Iris pigment epithelial cell (primary cell): Measurements from ENCODE around the gene ACKR3.

Experiments used
- DNase-seq: peaks from one replicate; pipeline ENCODE4 v3.0.0-alpha.2; 2011; ENCODE audit warnings: low read depth

The ACKR3 gene

DNA sequence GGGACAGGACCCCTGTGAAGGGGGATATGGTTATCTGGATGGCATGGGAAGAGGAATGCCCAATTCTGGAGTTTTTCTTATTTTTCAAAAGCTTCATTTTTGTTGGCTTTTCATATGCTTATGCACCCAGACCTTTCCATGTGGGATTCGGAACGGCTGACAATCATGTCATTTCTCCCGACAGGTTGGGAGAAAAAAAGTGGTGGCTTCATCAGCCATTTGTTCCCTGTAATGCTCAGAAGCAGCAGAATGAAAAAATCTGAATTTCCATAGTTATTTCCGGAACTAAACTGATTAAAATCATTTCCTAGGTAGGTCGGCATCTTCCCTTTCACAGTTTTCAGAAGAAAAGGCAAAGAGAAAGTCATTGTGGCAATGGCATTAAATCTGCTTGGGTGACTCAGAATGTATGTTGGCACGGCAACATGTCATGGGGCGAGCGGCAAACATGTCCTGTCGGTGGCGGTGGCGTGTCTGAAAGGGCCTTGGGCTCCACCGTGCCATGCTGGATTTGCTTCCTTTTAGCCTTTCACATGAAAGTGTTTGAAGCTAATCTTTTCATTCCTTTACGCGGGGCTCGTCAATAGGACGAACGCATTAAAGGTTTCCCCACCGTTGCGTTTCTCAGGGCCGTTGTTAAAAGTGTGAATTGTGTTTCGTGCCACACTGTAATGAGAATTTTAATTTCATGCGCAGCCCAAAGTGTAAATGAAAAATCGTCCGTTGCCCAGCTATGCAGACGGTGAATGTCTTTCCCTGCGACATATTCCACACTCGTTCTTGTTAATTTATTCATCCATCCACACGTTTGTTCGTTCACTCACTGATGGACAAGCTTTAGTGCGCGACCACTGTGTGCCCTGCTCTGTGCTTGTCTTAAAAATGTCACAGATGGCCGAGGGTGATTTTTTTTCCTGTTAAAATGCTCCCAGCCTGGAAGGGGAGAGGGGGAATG is 18.5 kb downstream of the ACKR3 start:
- no peak for DNase-seq

DNA sequence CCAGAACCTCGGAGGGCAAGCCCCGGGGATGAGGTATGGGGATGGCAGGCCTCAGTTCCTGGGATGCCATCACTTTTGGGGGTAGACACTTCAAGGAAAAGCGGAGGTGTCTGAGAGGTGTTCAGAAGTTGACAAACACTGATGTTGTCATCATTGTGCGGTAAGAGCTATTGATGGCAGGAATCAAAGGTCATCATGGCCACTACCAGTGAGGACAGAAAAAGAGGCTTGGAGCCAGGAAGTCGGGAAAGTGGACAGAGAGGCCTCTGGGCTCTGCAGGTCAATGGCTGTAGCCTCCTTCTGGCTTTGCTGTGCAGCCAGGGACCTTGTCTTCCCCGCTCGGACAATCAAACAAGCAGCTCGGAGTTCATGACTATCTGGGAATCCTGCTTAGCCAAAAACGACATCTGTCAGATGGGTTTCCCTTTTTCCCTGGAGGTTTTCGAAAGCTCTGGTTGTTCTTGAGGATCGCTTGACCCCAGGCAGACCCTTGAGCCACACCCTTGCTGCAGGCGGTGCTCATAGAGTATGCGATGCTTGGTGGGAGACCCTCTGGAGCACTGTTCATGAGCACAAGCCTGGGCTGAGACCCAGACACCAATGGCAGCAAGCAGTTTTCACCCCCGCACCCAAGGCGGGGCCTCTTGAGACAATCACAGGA is 19.4 kb downstream of the ACKR3 start:
- DNase-seq: no peak

GRCh38 chr2:236590846-236591245 is 21.2 kb downstream of the ACKR3 start:
- DNase-seq: no peak

GRCh38 chr2:236592821-236593220 is 23.2 kb downstream of the ACKR3 start:
- no peak for DNase-seq

- no peak for DNase-seq
These were observed 23.9 kb downstream of the ACKR3 start for GRCh38 chr2:236593531-236593930.

DNA sequence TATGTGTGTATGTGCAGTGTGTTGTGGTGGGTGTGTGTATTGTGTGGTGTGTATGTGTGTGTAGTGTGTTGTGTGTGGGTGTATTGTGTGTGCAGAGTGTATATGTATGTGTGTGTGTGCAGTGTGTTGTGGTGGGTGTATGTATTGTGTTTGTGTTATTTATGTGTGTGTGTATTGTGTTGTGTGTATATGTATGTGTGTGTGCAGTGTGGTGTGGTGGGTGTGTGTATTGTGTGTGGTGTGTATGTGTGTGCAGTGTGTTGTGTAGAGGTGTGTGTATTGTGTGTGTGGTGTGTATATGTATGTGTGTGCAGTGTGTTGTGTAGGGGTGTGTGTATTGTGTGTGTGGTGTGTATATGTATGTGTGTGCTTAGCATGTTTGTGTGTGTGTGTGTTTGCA is 24.3 kb downstream of the ACKR3 start:
- no peak for DNase-seq

DNA sequence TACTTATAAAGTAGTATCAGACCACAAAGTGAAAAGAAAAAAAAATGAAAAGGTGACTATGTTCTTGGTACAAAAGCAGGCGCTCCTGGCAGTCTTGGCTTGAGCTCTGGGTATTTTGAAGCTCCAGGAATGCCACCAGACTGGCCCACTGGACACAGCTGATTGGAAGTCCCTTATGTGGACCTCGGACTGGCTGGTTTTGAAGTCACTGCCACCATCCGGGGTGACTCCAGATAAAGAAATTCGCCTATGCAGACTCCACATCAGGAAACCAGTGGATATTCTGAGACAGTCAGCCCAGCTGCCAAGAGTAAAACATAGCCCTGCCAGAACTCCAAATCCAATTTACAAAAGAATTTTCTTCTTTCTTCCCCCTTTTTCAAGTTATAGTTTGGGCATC is 28.0 kb downstream of the ACKR3 start:
- no peak for DNase-seq

- DNase-seq: no peak
These were observed 29.4 kb downstream of the ACKR3 start for GRCh38 chr2:236599059-236599458.

DNA sequence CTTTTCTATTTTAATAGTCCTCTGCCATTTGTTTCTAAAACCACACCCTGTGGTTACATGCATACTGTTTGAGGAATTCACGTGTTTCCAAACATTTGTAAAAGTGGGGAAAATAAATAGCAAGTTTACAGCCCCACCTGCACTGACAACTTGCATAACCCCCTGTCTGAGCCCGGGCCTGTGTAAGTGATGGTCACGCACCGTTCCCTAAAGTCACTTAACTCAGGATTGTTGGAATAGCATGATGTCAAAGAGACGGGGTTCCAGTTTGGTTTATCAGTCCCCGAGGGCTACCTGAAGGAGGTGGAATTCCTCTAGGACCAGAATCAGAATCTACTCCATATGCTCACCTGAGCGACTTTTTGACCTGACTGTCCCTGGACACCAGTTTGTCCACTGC is 30.5 kb downstream of the ACKR3 start:
- DNase-seq: no peak

DNA sequence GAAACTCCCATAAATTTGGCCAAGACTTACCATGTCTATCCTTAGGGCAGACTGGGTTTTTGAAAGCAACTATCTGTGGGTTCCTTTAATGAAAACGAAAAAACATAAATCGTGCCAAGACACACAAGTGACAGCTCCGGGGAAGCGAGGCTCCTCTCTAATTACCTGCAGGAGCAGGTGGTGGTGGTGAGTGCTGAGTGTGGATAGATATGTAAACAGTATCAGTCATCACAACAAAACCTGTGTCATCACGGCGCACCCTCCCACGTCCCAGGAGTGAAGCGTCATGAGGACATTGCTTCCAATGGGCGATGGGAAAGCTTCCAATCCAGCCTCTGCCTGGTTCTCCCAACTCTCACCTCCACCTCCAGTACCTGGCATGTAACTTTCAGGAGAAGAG is 31.3 kb downstream of the ACKR3 start:
- no peak for DNase-seq

DNA sequence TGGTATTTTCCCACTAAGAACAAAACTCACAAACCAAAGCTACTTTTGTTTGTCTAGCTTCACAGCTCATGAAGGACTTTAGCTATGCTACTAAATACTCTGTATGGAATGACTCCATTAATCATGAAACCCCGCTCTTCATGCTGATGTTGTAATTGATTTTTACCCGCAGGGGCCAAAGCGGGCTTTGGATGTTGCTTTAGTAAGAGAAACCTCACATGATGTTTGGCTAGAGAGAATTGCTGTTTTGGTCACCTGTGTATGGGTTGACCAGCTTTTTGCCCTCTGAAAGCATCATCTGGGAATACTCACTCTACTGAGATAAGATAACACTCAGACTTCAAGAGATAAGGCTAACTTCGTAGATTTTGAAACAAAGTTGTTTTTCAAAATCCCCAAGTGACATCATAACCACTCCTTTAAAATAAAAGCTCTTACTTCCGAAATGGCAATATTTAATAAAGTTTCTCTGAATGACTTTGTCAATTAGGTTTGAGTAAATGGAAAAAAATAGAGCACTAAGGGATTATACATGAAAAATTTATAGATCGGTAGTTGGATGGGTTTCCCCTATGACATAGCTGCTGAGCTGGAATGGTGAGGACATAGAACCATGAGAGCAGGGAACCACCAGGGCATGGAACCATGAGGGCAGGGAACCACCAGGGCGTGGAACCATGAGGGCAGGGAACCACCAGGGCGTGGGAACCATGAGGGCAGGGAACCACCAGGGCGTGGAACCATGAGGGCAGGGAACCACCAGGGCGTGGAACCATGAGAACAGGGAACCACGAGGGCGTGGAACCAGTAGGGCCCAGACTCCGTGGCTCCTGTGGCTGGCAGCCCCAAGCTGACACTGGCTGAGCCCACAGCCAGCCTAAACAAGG is 31.9 kb downstream of the ACKR3 start:
- DNase-seq: no peak

GRCh38 chr2:236602678-236603077 is 33.1 kb downstream of the ACKR3 start:
- no peak for DNase-seq

DNA sequence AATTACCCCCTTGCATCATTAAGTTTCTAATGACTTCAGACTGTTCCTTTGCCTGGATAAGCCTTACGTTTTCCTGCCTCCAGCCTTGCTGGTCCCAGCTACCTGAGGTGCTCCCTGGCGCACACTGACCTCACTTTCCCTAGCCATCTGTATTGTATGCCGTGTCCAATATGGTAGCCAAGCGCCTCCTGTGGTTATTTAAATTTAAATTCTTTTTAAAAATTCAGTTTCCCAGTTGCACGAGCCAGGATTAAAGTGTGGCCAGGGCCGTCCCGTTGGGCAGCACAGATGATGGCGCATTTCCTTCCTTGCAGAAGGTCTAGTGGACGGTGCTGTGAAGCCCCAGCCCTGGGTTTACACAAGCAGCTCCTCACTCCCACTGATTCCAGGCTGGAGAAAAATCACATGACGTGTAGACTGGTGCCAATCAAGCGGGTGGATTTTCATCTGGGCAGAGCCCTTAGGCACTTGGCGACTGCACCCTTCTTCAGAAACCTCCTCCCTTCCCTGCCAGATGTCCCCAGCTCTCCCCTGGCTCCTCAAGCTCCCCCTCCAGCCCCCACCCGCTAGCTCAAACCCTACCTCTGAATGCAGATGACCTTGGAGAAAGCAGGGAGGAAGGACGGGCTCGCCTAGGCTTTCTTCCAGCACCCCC is 33.9 kb downstream of the ACKR3 start:
- DNase-seq: no peak

DNA sequence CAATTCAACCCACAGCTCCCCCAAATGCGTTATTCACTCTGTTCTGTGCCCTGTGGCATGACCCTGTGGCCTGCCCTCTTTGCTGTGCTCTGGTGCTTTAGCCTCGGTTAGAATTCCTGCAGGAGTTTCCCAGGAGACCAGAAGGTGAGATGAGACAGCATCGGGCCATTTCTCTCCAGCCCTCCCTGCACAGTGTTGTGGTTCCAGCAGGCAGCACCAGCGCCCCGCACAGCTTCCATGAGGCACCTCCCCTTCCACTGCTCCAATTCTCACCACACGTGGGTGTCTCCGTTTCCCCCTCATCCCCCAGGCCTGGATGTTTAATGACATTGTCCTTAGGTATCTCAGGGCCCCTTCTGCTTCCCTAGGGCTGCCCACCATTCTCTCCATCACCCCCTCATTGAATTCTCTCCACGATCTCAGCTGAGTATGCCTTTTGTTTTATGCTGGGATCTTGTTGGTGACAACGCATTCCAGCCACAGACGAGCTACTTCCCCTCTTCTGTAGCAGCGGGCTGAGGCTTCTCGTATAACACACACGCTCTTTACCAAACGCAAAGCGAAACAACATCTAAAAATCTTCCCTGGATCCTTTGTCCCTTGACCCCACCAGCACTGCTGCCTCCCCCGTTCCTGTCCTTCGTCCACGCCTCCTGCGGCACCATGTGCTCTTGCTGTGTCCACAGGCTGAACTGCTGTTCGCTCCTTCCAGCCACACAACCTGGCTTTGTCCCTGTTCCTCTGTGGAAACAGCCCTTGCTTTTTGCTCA is 35.1 kb downstream of the ACKR3 start:
- DNase-seq: no peak

- no peak for DNase-seq
These were observed 35.7 kb downstream of the ACKR3 start for GRCh38 chr2:236605345-236605734.

GRCh38 chr2:236606023-236606422 is 36.4 kb downstream of the ACKR3 start:
- no peak for DNase-seq

DNA sequence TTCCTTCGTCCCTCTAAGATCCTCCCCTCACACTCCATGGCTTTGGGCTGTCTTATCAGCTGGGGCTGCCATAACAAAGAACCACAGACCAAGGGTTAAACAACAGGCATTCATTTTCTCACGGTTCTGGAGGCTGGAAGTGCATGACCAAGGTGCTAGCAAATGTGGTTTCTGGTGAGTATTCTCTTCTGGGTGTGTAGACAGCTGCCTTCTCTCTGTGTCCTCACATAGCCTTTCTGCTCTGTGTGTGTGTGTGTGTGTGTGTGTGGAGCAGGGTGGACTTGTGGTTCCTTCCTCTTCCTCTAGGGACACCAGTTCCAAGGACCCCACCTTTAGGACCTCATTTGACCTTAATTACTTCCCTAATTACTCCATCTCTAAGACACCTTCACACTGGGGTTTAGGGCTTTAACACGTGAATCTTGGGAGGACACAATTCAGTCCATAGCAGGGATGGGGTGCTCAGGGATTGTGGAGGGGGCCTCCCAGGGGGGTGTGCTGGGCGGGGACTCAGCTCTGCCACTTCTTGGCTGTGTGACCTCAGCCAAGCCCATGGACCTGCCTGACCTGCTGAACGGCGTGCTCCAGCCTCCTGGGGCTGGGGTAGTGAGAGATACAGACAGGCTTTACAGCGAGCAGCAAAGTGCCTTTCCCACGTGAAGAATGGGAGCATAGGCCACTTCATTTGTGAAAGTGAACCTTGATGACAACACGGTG is 38.0 kb downstream of the ACKR3 start:
- peak; percentile 36 for DNase-seq

DNA sequence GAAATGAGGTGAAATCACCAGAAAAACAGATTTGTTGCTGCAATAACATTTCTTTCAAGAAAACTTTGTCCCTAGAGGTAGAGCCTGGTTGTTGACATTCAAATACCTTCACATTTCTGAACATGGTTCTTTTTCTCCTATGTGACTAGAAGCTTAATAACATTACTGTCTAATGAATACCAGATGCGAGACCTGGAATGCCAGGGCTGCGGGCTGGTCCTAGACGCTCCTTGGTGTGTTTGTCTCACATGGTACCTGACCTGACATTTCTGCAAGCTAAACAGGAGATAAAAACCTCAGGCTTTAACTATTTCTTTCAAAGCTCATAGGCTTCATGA is 38.5 kb downstream of the ACKR3 start:
- no peak for DNase-seq

DNA sequence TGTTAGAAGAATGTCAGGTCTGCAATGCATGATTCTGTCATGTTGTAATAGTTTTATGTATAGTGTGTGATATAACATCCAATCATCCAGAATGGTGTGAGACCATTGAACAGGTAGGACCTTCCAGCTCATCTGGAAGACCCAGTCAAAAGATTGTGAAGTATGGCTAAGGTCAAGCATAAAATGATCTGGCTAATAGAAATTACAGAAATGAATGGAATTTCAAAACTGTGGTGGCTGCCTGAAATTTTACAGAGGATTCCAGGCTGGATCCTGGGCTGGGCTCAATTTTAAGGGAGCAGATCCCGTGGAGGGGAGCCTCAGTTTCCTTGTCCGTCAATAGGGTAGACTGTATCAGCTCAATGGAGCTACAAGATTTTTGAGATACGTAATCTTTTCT is 39.1 kb downstream of the ACKR3 start:
- no peak for DNase-seq

DNA sequence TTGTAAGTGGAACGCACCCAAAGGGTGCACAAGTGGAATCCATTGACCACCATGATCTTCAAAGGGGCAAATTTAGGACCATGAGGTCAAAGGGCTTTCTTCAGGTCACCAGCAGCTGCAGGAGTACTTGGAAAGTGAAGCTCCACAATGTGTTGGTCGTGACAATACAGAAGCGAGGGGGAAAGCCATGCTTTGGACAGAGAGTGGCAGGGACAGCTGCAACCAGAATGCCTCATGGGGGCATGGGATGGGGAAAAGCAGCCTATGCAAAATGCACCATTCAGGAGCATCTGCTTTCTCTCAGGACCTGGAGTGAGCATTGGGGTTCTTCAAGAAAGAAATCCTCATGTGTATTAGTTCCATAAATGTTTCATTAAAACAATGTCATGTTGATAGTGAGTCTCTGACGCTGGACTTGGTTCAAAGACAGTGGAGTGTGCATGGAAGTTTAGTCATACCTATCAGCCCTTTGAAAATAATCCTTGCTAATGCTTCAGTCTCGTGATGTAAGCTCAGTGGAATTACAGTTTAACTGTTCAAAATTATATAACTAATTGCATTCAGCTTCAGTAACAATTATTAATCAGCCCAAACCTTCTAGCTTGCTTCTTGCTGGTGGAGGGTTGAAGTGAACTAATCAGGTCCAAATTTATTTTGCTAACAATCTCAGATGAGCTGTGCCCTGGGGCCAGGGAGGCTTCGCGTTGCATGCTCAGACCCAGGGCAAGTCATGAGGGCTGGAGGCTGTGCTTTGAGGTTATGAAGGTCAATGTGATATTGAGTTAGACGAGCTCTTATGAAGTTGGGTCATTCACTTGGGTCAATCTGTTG is 41.6 kb downstream of the ACKR3 start:
- DNase-seq: peak; percentile 9
